Activated CD8-positive, alpha-beta memory T cell treated with anti-CD3 and anti-CD28 coated beads for 36 hours (primary cell): Measurements from ENCODE around the gene LYL1. TPM values are rescaled to one million over a fixed set of nuclear protein-coding genes. Genes with fewer than 3 reads are reported as not detected.

Source experiments
- CTCF ChIA-PET: fragments of 350-600 bp; sonication (Branson Sonifier 250); formaldehyde crosslinking; loops from one replicate; lab custom pipeline; 2021; ENCODE audit warnings: antibody characterized with exemption; lab: Charles Lee
- POLR2A ChIA-PET: fragments of 350-600 bp; sonication (Branson Sonifier 250); formaldehyde crosslinking; loops from one replicate; lab custom pipeline; 2021; ENCODE audit warnings: antibody characterized with exemption; lab: Charles Lee
- total RNA-seq, 2 experiments: library from RNA; stranded (reverse); gene quantifications; one replicate each; pipeline ENCODE4 v1.2.3, GENCODE V29; 2021

LYL1 gene
- total RNA-seq, 2 experiments from 2014 or later, result 1.8 to 2.8 TPM

- CTCF ChIA-PET, result interaction anchor here (2.1 to 6.7 kb wide), 3 partner anchors 113 to 126 kb away, joined by 5 to 126 read pairs (median 57); no protein-coding TSS in a partner anchor
- POLR2A ChIA-PET, result no interaction called here
Measured at GRCh38 chr19:13090511-13091231, 12.0 kb downstream of the LYL1 start.

- ChIA-PET CTCF (interaction anchor here (1.4 to 2.1 kb wide), 2 partner anchors 29 to 112 kb away, joined by 3 to 5 read pairs; no protein-coding TSS in a partner anchor), POLR2A (no interaction called here)
Measured at GRCh38 chr19:13089857-13090507, 12.7 kb downstream of the LYL1 start.

GRCh38 chr19:13089139-13089856, 13.4 kb downstream of the LYL1 start:
- ChIA-PET POLR2A (no interaction called here), CTCF (interaction anchor here (1.4 to 2.1 kb wide), 2 partner anchors 28 to 112 kb away, joined by 3 to 5 read pairs; no protein-coding TSS in a partner anchor)

GRCh38 chr19:13087795-13088537, 14.7 kb downstream of the LYL1 start:
- POLR2A ChIA-PET, result interaction anchor here (0.5 kb wide), 1 partner anchor 1715 kb away, joined by 3 read pairs; no protein-coding TSS in a partner anchor
- CTCF ChIA-PET, result interaction anchor here (0.7 to 0.9 kb wide), 2 partner anchors 123 to 326 kb away, joined by 3 read pairs; no protein-coding TSS in a partner anchor

- POLR2A ChIA-PET, result interaction anchor here (0.5 kb wide), 1 partner anchor 1716 kb away, joined by 3 read pairs; no protein-coding TSS in a partner anchor
- CTCF ChIA-PET, result interaction anchor here (0.9 to 1.5 kb wide), 2 partner anchors 110 to 122 kb away, joined by 3 to 5 read pairs; no protein-coding TSS in a partner anchor
Measured at GRCh38 chr19:13087295-13087694, 15.4 kb downstream of the LYL1 start.

- ChIA-PET POLR2A (no interaction called here), CTCF (interaction anchor here (0.8 to 2.5 kb wide), 4 partner anchors 8 to 121 kb away, joined by 3 to 8 read pairs (median 4); no protein-coding TSS in a partner anchor)
Measured at GRCh38 chr19:13086341-13086740, 16.3 kb downstream of the LYL1 start.

GRCh38 chr19:13085666-13086065, 17.0 kb downstream of the LYL1 start:
- CTCF ChIA-PET, result interaction anchor here (0.8 to 2.5 kb wide), 5 partner anchors 8 to 120 kb away, joined by 3 to 8 read pairs (median 5); no protein-coding TSS in a partner anchor
- POLR2A ChIA-PET, result no interaction called here

GRCh38 chr19:13083627-13084026, 19.0 kb downstream of the LYL1 start:
- CTCF ChIA-PET, result interaction anchor here (0.9 to 1.0 kb wide), 3 partner anchors 10 to 118 kb away, joined by 3 read pairs; no protein-coding TSS in a partner anchor
- POLR2A ChIA-PET, result no interaction called here

GRCh38 chr19:13083008-13083404, 19.7 kb downstream of the LYL1 start:
- ChIA-PET POLR2A (no interaction called here), CTCF (no interaction called here)

- ChIA-PET CTCF (no interaction called here), POLR2A (no interaction called here)
Measured at GRCh38 chr19:13082192-13083007, 20.3 kb downstream of the LYL1 start.

- ChIA-PET CTCF (interaction anchor here (1.3 to 2.7 kb wide), 3 partner anchors 15 to 102 kb away, joined by 4 to 10 read pairs (median 4); no protein-coding TSS in a partner anchor), POLR2A (no interaction called here)
Measured at GRCh38 chr19:13079542-13079986, 23.1 kb downstream of the LYL1 start.

GRCh38 chr19:13078897-13079541, 23.6 kb downstream of the LYL1 start:
- ChIA-PET CTCF (interaction anchor here (1.4 to 2.7 kb wide), 2 partner anchors 15 to 18 kb away, joined by 4 to 10 read pairs; no protein-coding TSS in a partner anchor), POLR2A (no interaction called here)

GRCh38 chr19:13078381-13078780, 24.3 kb downstream of the LYL1 start:
- ChIA-PET POLR2A (no interaction called here), CTCF (interaction anchor here (1.4 to 2.7 kb wide), 2 partner anchors 16 to 17 kb away, joined by 4 to 10 read pairs; no protein-coding TSS in a partner anchor)

GRCh38 chr19:13077240-13077639, 25.4 kb downstream of the LYL1 start:
- POLR2A ChIA-PET, result no interaction called here

GRCh38 chr19:13076787-13077186, 25.9 kb downstream of the LYL1 start:
- CTCF ChIA-PET, result no interaction called here
- POLR2A ChIA-PET, result no interaction called here

More at GRCh38 chr19:13077240-13077639, 25.4 kb downstream of the LYL1 start:
- CTCF ChIA-PET, result interaction anchor here (2.7 kb wide), 1 partner anchor 17 kb away, joined by 10 read pairs; no protein-coding TSS in a partner anchor

- ChIA-PET POLR2A (no interaction called here), CTCF (interaction anchor here (0.5 kb wide), 1 partner anchor 197 kb away, joined by 3 read pairs; no protein-coding TSS in a partner anchor)
Measured at GRCh38 chr19:13076320-13076719, 26.3 kb downstream of the LYL1 start.

- ChIA-PET POLR2A (no interaction called here), CTCF (interaction anchor here (0.7 to 2.5 kb wide), 5 partner anchors 12 to 114 kb away, joined by 3 to 10 read pairs (median 4); no protein-coding TSS in a partner anchor)
Measured at GRCh38 chr19:13074378-13074777, 28.3 kb downstream of the LYL1 start.
